Loucy (cell line): ENCODE data around the gene KRT12.

ENCODE experiments used
- H2AFZ ChIP-seq: fragments of 200-600 bp; sonication (generic); 2 replicates; pipeline ENCODE4 v1.6.0; 2016; ENCODE audit warnings: antibody characterized with exemption, mild to moderate bottlenecking, low read length, moderate library complexity
- H3F3A ChIP-seq: fragments of 200-600 bp; 2 replicates; pipeline ENCODE4 v1.6.0; 2016; ENCODE audit warnings: antibody characterized with exemption, low read depth, mild to moderate bottlenecking
- H3K27me3 ChIP-seq: fragments of 200-600 bp; sonication (generic); 2 replicates; pipeline ENCODE4 v1.6.1; 2014; ENCODE audit warnings: low read length, mild to moderate bottlenecking; ENCODE audit not compliant: insufficient read depth, poor library complexity, severe bottlenecking
- H3K36me3 ChIP-seq: fragments of 200-600 bp; sonication (generic); 2 replicates; pipeline ENCODE4 v1.6.1; 2016; ENCODE audit warnings: low read length; ENCODE audit not compliant: insufficient read depth
- H3K4me1 ChIP-seq: fragments of 200-600 bp; sonication (generic); 2 replicates; pipeline ENCODE4 v1.5.1; 2014; ENCODE audit warnings: low read length, mild to moderate bottlenecking; ENCODE audit not compliant: insufficient read depth, poor library complexity, severe bottlenecking
- H3K4me2 ChIP-seq: fragments of 200-600 bp; sonication (generic); 2 replicates; pipeline ENCODE4 v1.6.0; 2014; ENCODE audit warnings: antibody characterized with exemption, low read length, low read depth, mild to moderate bottlenecking; ENCODE audit not compliant: poor library complexity, severe bottlenecking
- H3K4me3 ChIP-seq: fragments of 200-600 bp; sonication (generic); 2 replicates; pipeline ENCODE4 v1.5.1; 2014; ENCODE audit warnings: low read length, mild to moderate bottlenecking, mixed read lengths; ENCODE audit not compliant: poor library complexity, severe bottlenecking
- H3K79me2 ChIP-seq: fragments of 200-600 bp; sonication (generic); 2 replicates; pipeline ENCODE4 v1.6.1; 2014; ENCODE audit warnings: low read length; ENCODE audit not compliant: insufficient read depth
- H3K9ac ChIP-seq: fragments of 200-600 bp; sonication (generic); 2 replicates; pipeline ENCODE4 v1.6.0; 2014; ENCODE audit warnings: mild to moderate bottlenecking, low read depth, low read length, moderate library complexity; ENCODE audit not compliant: poor library complexity, severe bottlenecking
- H3K9me2 ChIP-seq: fragments of 200-600 bp; sonication (generic); replicated peaks from 2 replicates; pipeline ENCODE4 v1.6.1; 2016; ENCODE audit warnings: low read depth, low read length, mixed read lengths
- H3K9me3 ChIP-seq: fragments of 200-600 bp; sonication (generic); 2 replicates; pipeline ENCODE4 v1.6.1; 2014; ENCODE audit warnings: mild to moderate bottlenecking, antibody characterized with exemption, low read length, low read depth; ENCODE audit not compliant: insufficient read depth
- H4K20me1 ChIP-seq: fragments of 200-600 bp; sonication (generic); 2 replicates; pipeline ENCODE4 v1.6.0; 2014; ENCODE audit warnings: antibody characterized with exemption, low read length, mild to moderate bottlenecking; ENCODE audit not compliant: insufficient read depth, poor library complexity, severe bottlenecking
- EZH2phosphoT487 ChIP-seq: fragments of 200-600 bp; IDR thresholded peaks from 2 replicates; pipeline ENCODE4 v1.6.1; 2018; ENCODE audit warnings: antibody characterized with exemption, mild to moderate bottlenecking, moderate library complexity, borderline replicate concordance
- TF ChIP-seq, protein P1 (sequence below): fragments of 200-600 bp; sonication (generic); conservative IDR thresholded peaks from 2 replicates; pipeline ENCODE4 v1.5.1; 2014; ENCODE audit warnings: mild to moderate bottlenecking, antibody characterized with exemption, low read length

Gene KRT12

GRCh38 chr17:40883031-40883430, 16.0 kb upstream of the KRT12 start:
- Histone ChIP-seq H4K20me1 (no peaks in the 10 kb centered on the region), H3K79me2 (no peaks in the 10 kb centered on the region), H3K4me1 (no peaks in the 10 kb centered on the region), H2AFZ (no peak overlapping the region), H3K27me3 (no peaks in the 10 kb centered on the region), H3K9ac (no peak overlapping the region), H3K4me2 (no peak overlapping the region), H3F3A (no peaks in the 10 kb centered on the region), H3K36me3 (no peaks in the 10 kb centered on the region), H3K9me3 (no peaks in the 10 kb centered on the region), H3K9me2 (no peaks in the 10 kb centered on the region), H3K4me3 (no peak overlapping the region)
- TF ChIP-seq, protein P1, sequence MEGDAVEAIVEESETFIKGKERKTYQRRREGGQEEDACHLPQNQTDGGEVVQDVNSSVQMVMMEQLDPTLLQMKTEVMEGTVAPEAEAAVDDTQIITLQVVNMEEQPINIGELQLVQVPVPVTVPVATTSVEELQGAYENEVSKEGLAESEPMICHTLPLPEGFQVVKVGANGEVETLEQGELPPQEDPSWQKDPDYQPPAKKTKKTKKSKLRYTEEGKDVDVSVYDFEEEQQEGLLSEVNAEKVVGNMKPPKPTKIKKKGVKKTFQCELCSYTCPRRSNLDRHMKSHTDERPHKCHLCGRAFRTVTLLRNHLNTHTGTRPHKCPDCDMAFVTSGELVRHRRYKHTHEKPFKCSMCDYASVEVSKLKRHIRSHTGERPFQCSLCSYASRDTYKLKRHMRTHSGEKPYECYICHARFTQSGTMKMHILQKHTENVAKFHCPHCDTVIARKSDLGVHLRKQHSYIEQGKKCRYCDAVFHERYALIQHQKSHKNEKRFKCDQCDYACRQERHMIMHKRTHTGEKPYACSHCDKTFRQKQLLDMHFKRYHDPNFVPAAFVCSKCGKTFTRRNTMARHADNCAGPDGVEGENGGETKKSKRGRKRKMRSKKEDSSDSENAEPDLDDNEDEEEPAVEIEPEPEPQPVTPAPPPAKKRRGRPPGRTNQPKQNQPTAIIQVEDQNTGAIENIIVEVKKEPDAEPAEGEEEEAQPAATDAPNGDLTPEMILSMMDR: no peak
- no peak for TF ChIP-seq EZH2phosphoT487

DNA sequence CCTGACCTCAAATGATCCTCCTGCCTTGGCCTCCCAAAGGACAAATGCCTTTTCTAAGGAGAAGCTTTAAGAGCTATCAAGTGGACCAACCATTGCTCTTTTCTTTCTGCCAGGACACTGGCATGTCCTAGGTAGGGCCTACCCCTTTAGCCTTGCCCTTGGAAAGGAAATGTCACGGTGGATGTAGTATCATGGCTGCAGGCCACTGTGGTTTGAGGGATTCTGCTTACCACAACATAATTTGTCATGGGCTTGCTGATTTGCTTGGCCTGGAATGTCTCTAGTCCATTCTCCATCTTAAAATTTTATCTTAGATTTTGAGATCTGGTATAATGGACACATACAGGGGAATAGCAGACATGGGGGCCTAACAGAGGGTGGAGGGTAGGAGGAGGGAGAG, 12.0 kb upstream of the KRT12 start:
- H3K4me2 ChIP-seq: no peak overlapping the region
- H4K20me1 ChIP-seq: no peaks in the 10 kb centered on the region
- no peaks in the 10 kb centered on the region for H3K27me3 ChIP-seq
- H3K9me2 ChIP-seq: no peaks in the 10 kb centered on the region
- no peak overlapping the region for H2AFZ ChIP-seq
- H3F3A ChIP-seq: no peaks in the 10 kb centered on the region
- no peaks in the 10 kb centered on the region for H3K36me3 ChIP-seq
- no peaks in the 10 kb centered on the region for H3K9me3 ChIP-seq
- H3K9ac ChIP-seq: no peak overlapping the region
- TF ChIP-seq, protein P1: no peak
- TF ChIP-seq EZH2phosphoT487: no peak
- no peak overlapping the region for H3K4me3 ChIP-seq
- H3K79me2 ChIP-seq: no peaks in the 10 kb centered on the region
- H3K4me1 ChIP-seq: no peaks in the 10 kb centered on the region

DNA sequence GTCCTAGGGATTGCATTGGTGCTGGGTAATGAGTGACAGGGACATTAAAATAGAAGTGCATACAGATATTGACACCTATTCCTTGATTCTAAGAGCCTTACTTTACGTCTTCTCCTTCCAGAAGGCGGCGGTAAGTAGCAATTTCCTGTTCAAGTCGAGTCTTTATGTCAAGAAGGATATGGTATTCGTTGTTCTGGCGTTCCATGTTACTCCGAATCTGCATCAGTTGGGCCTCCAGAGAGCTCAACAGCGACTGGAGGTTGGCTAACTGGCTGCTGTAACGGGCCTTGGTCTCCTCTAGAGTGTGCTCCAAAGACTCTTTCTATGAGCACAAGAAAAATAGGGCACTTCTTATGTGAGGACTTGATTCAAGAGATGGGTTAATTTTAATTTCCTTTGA, 11.0 kb upstream of the KRT12 start:
- no peaks in the 10 kb centered on the region for H3F3A ChIP-seq
- H3K79me2 ChIP-seq: no peaks in the 10 kb centered on the region
- no peaks in the 10 kb centered on the region for H4K20me1 ChIP-seq
- H3K36me3 ChIP-seq: no peaks in the 10 kb centered on the region
- H3K9me2 ChIP-seq: no peaks in the 10 kb centered on the region
- no peaks in the 10 kb centered on the region for H3K4me1 ChIP-seq
- no peak overlapping the region for H2AFZ ChIP-seq
- TF ChIP-seq EZH2phosphoT487: no peak
- TF ChIP-seq, protein P1: no peak
- H3K4me2 ChIP-seq: no peak overlapping the region
- no peaks in the 10 kb centered on the region for H3K9me3 ChIP-seq
- H3K27me3 ChIP-seq: no peaks in the 10 kb centered on the region
- no peak overlapping the region for H3K4me3 ChIP-seq
- no peak overlapping the region for H3K9ac ChIP-seq
